Activated T-cell treated with anti-CD3 and anti-CD28 coated beads, Interleukin-2, amount 50 U/mL, for 72 hours (primary cell): ENCODE results near the gene MDFIC2. TPM values are rescaled to one million over a fixed set of nuclear protein-coding genes. Genes with fewer than 3 reads are reported as not detected.

Experiments used
- ATAC-seq, 2 donors: fragments of 150-1000 bp; cut with Tn5 transposase; replicated peaks in 1 of 2; 2 replicates each; pipeline ENCODE4 v1.10.0; 2021; ENCODE audit warnings: moderate library complexity in 2 of 2, mild to moderate bottlenecking in 1 of 2
- DNase-seq, 2 donors: peaks; one replicate each; pipeline ENCODE4 v3.0.0; 2021 to 2022; ENCODE audit warnings: mixed read lengths in 1 of 2
- H3K27ac Mint-ChIP-seq: one replicate; pipeline ENCODE4 v1.8.0; 2022; ENCODE audit warnings: mild to moderate bottlenecking, moderate library complexity, mixed read lengths
- H3K27me3 Mint-ChIP-seq: one replicate; pipeline ENCODE4 v1.8.0; 2022; ENCODE audit warnings: low read depth, mixed read lengths
- H3K36me3 Mint-ChIP-seq, 2 donors: one replicate each; pipeline ENCODE4 v1.8.0; 2022; ENCODE audit warnings: mixed read lengths in 2 of 2, mild to moderate bottlenecking in 1 of 2; ENCODE audit not compliant: insufficient read depth in 2 of 2
- H3K4me1 Mint-ChIP-seq: one replicate; pipeline ENCODE4 v1.8.0; 2022; ENCODE audit warnings: low read depth, mixed read lengths
- H3K4me3 Mint-ChIP-seq, 2 donors: one replicate each; pipeline ENCODE4 v1.8.0; 2022; ENCODE audit warnings: mild to moderate bottlenecking in 2 of 2, mixed read lengths in 2 of 2, moderate library complexity in 2 of 2
- H3K9me3 Mint-ChIP-seq, 2 donors: one replicate each; pipeline ENCODE4 v1.8.0; 2022; ENCODE audit warnings: mixed read lengths in 2 of 2
- total RNA-seq, 2 donors: library from RNA; stranded (reverse); gene quantifications; one replicate each; pipeline ENCODE4 v1.2.3, GENCODE V29; 2022

The MDFIC2 gene
- total RNA-seq, 2 donors from 2014 or later = not detected

- H3K9me3 Mint-ChIP-seq = peaks cover 0 to 2% of the 10 kb centered on the region in 2 donors
- no peak overlapping the region for H3K4me3 Mint-ChIP-seq
- H3K36me3 Mint-ChIP-seq = no peaks in the 10 kb centered on the region
- no peaks in the 10 kb centered on the region for H3K4me1 Mint-ChIP-seq
- H3K27me3 Mint-ChIP-seq = no peaks in the 10 kb centered on the region
- no peak for ATAC-seq
- H3K27ac Mint-ChIP-seq = no peak overlapping the region
- DNase-seq = no peak
Measured at GRCh38 chr3:70189884-70190473, 122.5 kb downstream of the MDFIC2 start.

- Mint-ChIP-seq H3K36me3 (no peaks in the 10 kb centered on the region), H3K4me3 (no peak overlapping the region), H3K27me3 (no peaks in the 10 kb centered on the region), H3K4me1 (no peaks in the 10 kb centered on the region), H3K9me3 (peaks cover 0 to 2% of the 10 kb centered on the region in 2 donors), H3K27ac (no peak overlapping the region)
- no peak for DNase-seq
- ATAC-seq = no peak
Measured at GRCh38 chr3:70186221-70186620, 126.2 kb downstream of the MDFIC2 start.

GRCh38 chr3:70185661-70186060 lies 126.8 kb downstream of the MDFIC2 start:
- H3K27ac Mint-ChIP-seq = no peak overlapping the region
- no peak overlapping the region for H3K4me3 Mint-ChIP-seq
- H3K4me1 Mint-ChIP-seq = no peaks in the 10 kb centered on the region
- H3K9me3 Mint-ChIP-seq = peaks cover 0 to 2% of the 10 kb centered on the region in 2 donors
- no peaks in the 10 kb centered on the region for H3K27me3 Mint-ChIP-seq
- ATAC-seq (no peak), DNase-seq (no peak)
- H3K36me3 Mint-ChIP-seq = no peaks in the 10 kb centered on the region

GRCh38 chr3:70183781-70184504 lies 128.5 kb downstream of the MDFIC2 start:
- H3K36me3 Mint-ChIP-seq = no peaks in the 10 kb centered on the region
- H3K27ac Mint-ChIP-seq = no peak overlapping the region
- DNase-seq (no peak), ATAC-seq (no peak)
- no peak overlapping the region for H3K4me3 Mint-ChIP-seq
- H3K9me3 Mint-ChIP-seq = no peaks in the 10 kb centered on the region
- H3K27me3 Mint-ChIP-seq = no peaks in the 10 kb centered on the region
- H3K4me1 Mint-ChIP-seq = no peaks in the 10 kb centered on the region

- H3K9me3 Mint-ChIP-seq = no peaks in the 10 kb centered on the region
- DNase-seq (no peak), ATAC-seq (no peak)
- H3K36me3 Mint-ChIP-seq = no peaks in the 10 kb centered on the region
- no peaks in the 10 kb centered on the region for H3K27me3 Mint-ChIP-seq
- H3K4me3 Mint-ChIP-seq = no peak overlapping the region
- no peaks in the 10 kb centered on the region for H3K4me1 Mint-ChIP-seq
- no peak overlapping the region for H3K27ac Mint-ChIP-seq
Measured at GRCh38 chr3:70182166-70182565, 130.3 kb downstream of the MDFIC2 start.

- Mint-ChIP-seq H3K9me3 (no peaks in the 10 kb centered on the region), H3K36me3 (no peaks in the 10 kb centered on the region), H3K4me3 (no peak overlapping the region), H3K27me3 (no peaks in the 10 kb centered on the region), H3K4me1 (no peaks in the 10 kb centered on the region), H3K27ac (no peak overlapping the region)
- ATAC-seq = no peak
- no peak for DNase-seq
Measured at GRCh38 chr3:70180664-70181063, 131.8 kb downstream of the MDFIC2 start.

GRCh38 chr3:70179111-70179510 lies 133.3 kb downstream of the MDFIC2 start:
- no peaks in the 10 kb centered on the region for H3K9me3 Mint-ChIP-seq
- H3K27ac Mint-ChIP-seq = no peak overlapping the region
- no peaks in the 10 kb centered on the region for H3K36me3 Mint-ChIP-seq
- ATAC-seq (no peak), DNase-seq (no peak)
- H3K4me1 Mint-ChIP-seq = no peaks in the 10 kb centered on the region
- no peaks in the 10 kb centered on the region for H3K27me3 Mint-ChIP-seq
- H3K4me3 Mint-ChIP-seq = no peak overlapping the region

GRCh38 chr3:70177881-70178645 lies 134.4 kb downstream of the MDFIC2 start:
- Mint-ChIP-seq H3K4me1 (no peaks in the 10 kb centered on the region), H3K36me3 (no peaks in the 10 kb centered on the region), H3K9me3 (no peaks in the 10 kb centered on the region), H3K27me3 (no peaks in the 10 kb centered on the region), H3K4me3 (no peak overlapping the region), H3K27ac (no peak overlapping the region)
- DNase-seq = no peak
- ATAC-seq = no peak

GRCh38 chr3:70176224-70176623 lies 136.2 kb downstream of the MDFIC2 start:
- H3K9me3 Mint-ChIP-seq = no peaks in the 10 kb centered on the region
- no peak overlapping the region for H3K27ac Mint-ChIP-seq
- no peaks in the 10 kb centered on the region for H3K36me3 Mint-ChIP-seq
- H3K4me3 Mint-ChIP-seq = no peak overlapping the region
- no peaks in the 10 kb centered on the region for H3K4me1 Mint-ChIP-seq
- DNase-seq = no peak
- ATAC-seq = no peak
- H3K27me3 Mint-ChIP-seq = no peaks in the 10 kb centered on the region

GRCh38 chr3:70156808-70157207 lies 155.6 kb downstream of the MDFIC2 start:
- no peak overlapping the region for H3K4me3 Mint-ChIP-seq
- no peaks in the 10 kb centered on the region for H3K9me3 Mint-ChIP-seq
- H3K27me3 Mint-ChIP-seq = peaks cover 8% of the 10 kb centered on the region
- H3K4me1 Mint-ChIP-seq = no peaks in the 10 kb centered on the region
- no peaks in the 10 kb centered on the region for H3K36me3 Mint-ChIP-seq
- H3K27ac Mint-ChIP-seq = no peak overlapping the region
- no peak for DNase-seq
- no peak for ATAC-seq

GRCh38 chr3:70150599-70150998 lies 161.8 kb downstream of the MDFIC2 start:
- Mint-ChIP-seq H3K36me3 (peaks cover 0 to under 1% of the 10 kb centered on the region in 2 donors), H3K27ac (no peak overlapping the region), H3K4me1 (no peaks in the 10 kb centered on the region), H3K9me3 (peaks cover 0 to 2% of the 10 kb centered on the region in 2 donors), H3K27me3 (peaks cover under 1% of the 10 kb centered on the region), H3K4me3 (no peak overlapping the region)
- ATAC-seq = no peak
- DNase-seq = no peak

GRCh38 chr3:70149714-70150400 lies 162.6 kb downstream of the MDFIC2 start:
- H3K4me3 Mint-ChIP-seq = no peak overlapping the region
- H3K36me3 Mint-ChIP-seq = peaks cover 0 to 1% of the 10 kb centered on the region in 2 donors
- no peaks in the 10 kb centered on the region for H3K4me1 Mint-ChIP-seq

More at GRCh38 chr3:70149714-70150400, 162.6 kb downstream of the MDFIC2 start:
- no peak overlapping the region for H3K27ac Mint-ChIP-seq
- peaks cover 8% of the 10 kb centered on the region for H3K27me3 Mint-ChIP-seq
- no peak for ATAC-seq
- DNase-seq = no peak
- H3K9me3 Mint-ChIP-seq = peaks cover 3 to 6% of the 10 kb centered on the region in 2 donors
